IMR-90 (cell line): ENCODE results near the gene TPM4. TPM values are rescaled to one million over a fixed set of nuclear protein-coding genes. Genes with fewer than 3 reads are reported as not detected.

Experiments
- ATAC-seq: fragments of 200-7000 bp; cut with Tn5 transposase; 2 replicates; pipeline ENCODE4 v1.9.1; 2020; ENCODE audit warnings: low read depth, mild to moderate bottlenecking, moderate library complexity
- BruUV-seq: library from RNA; stranded (reverse); fragments of 400-500 nt; replicated peaks from 2 replicates; lab custom pipeline; 2021; lab: Mats Ljungman, UMichigan
- CTCF ChIA-PET: fragments of 300-600 bp; formaldehyde crosslinking; extraction: SDS; loops from one replicate; lab custom pipeline; 2021; ENCODE audit warnings: antibody characterized with exemption; lab: Yijun Ruan, JAX
- POLR2A ChIA-PET: fragments of 300-600 bp; sonication (Branson Sonifier 250); formaldehyde crosslinking; loops from one replicate; lab custom pipeline; 2022; ENCODE audit warnings: antibody characterized with exemption; ENCODE audit not compliant: unreplicated experiment; lab: Charles Lee
- DNase-seq: peaks from one replicate; pipeline ENCODE4 v3.0.0; 2013
- H2AFZ ChIP-seq: replicated peaks from 2 replicates; pipeline ENCODE3; 2013; ENCODE audit warnings: low read length, mild to moderate bottlenecking; ENCODE audit not compliant: poor library complexity
- H2AK5ac ChIP-seq: 2 replicates; pipeline ENCODE4 v1.6.1; 2013; ENCODE audit warnings: low read depth, low read length, inconsistent platforms
- H2AK9ac ChIP-seq: replicated peaks from 2 replicates; pipeline ENCODE3; 2013; ENCODE audit warnings: mild to moderate bottlenecking, low read depth, low read length, moderate library complexity; ENCODE audit not compliant: poor library complexity
- H2BK120ac ChIP-seq: 2 replicates; pipeline ENCODE4 v1.6.1; 2013; ENCODE audit warnings: low read depth, low read length, inconsistent platforms
- H2BK15ac ChIP-seq: 3 replicates; pipeline ENCODE4 v1.6.1; 2013; ENCODE audit warnings: low read depth, low read length, inconsistent platforms
- H2BK20ac ChIP-seq: 2 replicates; pipeline ENCODE4 v1.6.1; 2013; ENCODE audit warnings: low read depth, mild to moderate bottlenecking, inconsistent platforms, low read length, moderate library complexity
- H2BK5ac ChIP-seq: 2 replicates; pipeline ENCODE4 v1.6.1; 2013; ENCODE audit warnings: mild to moderate bottlenecking, low read depth, low read length, inconsistent platforms; ENCODE audit not compliant: poor library complexity, severe bottlenecking
- H3K14ac ChIP-seq: replicated peaks from 2 replicates; pipeline ENCODE4 v1.6.1; 2013; ENCODE audit warnings: low read depth, low read length, inconsistent platforms
- H3K18ac ChIP-seq: 2 replicates; pipeline ENCODE4 v1.6.1; 2013; ENCODE audit warnings: low read depth, low read length, control low read depth
- H3K23ac ChIP-seq: 2 replicates; pipeline ENCODE4 v1.6.1; 2013; ENCODE audit warnings: low read depth, low read length, inconsistent platforms
- H3K27ac ChIP-seq: 2 replicates; pipeline ENCODE4 v1.5.1; 2013; ENCODE audit warnings: mild to moderate bottlenecking, control low read depth, low read length; ENCODE audit not compliant: insufficient read depth
- H3K27me3 ChIP-seq: 2 replicates; pipeline ENCODE4 v1.6.1; 2013; ENCODE audit warnings: low read length; ENCODE audit not compliant: control insufficient read depth, insufficient read depth
- H3K36me3 ChIP-seq: 2 replicates; pipeline ENCODE4 v1.6.1; 2013; ENCODE audit warnings: low read length, mixed read lengths; ENCODE audit not compliant: control insufficient read depth, insufficient read depth
- H3K4ac ChIP-seq: 2 replicates; pipeline ENCODE4 v1.6.1; 2013; ENCODE audit warnings: low read depth, low read length, inconsistent platforms
- H3K4me1 ChIP-seq: 2 replicates; pipeline ENCODE4 v1.6.1; 2013; ENCODE audit warnings: low read length, mixed read lengths; ENCODE audit not compliant: control insufficient read depth, insufficient read depth
- H3K4me2 ChIP-seq: 2 replicates; pipeline ENCODE4 v1.6.1; 2013; ENCODE audit warnings: low read depth, mild to moderate bottlenecking, control low read depth, low read length, moderate library complexity
- H3K4me3 ChIP-seq: 2 replicates; pipeline ENCODE4 v1.5.1; 2013; ENCODE audit warnings: low read depth, mild to moderate bottlenecking, control low read depth, low read length, moderate library complexity; ENCODE audit not compliant: insufficient read depth
- H3K56ac ChIP-seq: 2 replicates; pipeline ENCODE4 v1.6.1; 2013; ENCODE audit warnings: low read length, inconsistent platforms; ENCODE audit not compliant: insufficient read depth; ENCODE audit errors: extremely low read depth
- H3K79me1 ChIP-seq, 2 experiments: 2 replicates each; pipeline ENCODE4 v1.6.1; 2013; ENCODE audit warnings: low read length in 2 of 2, inconsistent platforms in 1 of 2, low read depth in 1 of 2
- H3K9ac ChIP-seq: 2 replicates; pipeline ENCODE4 v1.6.1; 2013; ENCODE audit warnings: low read depth, low read length, control low read depth
- H3K9me1 ChIP-seq: 2 replicates; pipeline ENCODE4 v1.6.1; 2013; ENCODE audit warnings: low read length, inconsistent platforms; ENCODE audit not compliant: insufficient read depth
- H3K9me3 ChIP-seq: 2 replicates; pipeline ENCODE4 v1.6.1; 2013; ENCODE audit warnings: low read length; ENCODE audit not compliant: control insufficient read depth, insufficient read depth
- H4K20me1 ChIP-seq: 2 replicates; pipeline ENCODE4 v1.6.1; 2013; ENCODE audit warnings: low read length, inconsistent platforms; ENCODE audit not compliant: insufficient read depth
- H4K5ac ChIP-seq: 2 replicates; pipeline ENCODE4 v1.6.1; 2013; ENCODE audit warnings: mild to moderate bottlenecking, low read depth, low read length, control low read depth
- H4K8ac ChIP-seq, 2 experiments: 2 replicates each; pipeline ENCODE4 v1.6.1; 2013; ENCODE audit warnings: low read depth in 2 of 2, low read length in 2 of 2, control low read depth in 1 of 2, inconsistent platforms in 1 of 2
- H4K91ac ChIP-seq: 2 replicates; pipeline ENCODE4 v1.6.1; 2013; ENCODE audit warnings: low read depth, low read length, inconsistent platforms; ENCODE audit not compliant: insufficient read depth
- BHLHE40 ChIP-seq: fragments of 150-350 bp; IDR thresholded peaks from 2 replicates; pipeline ENCODE4 v1.6.1; 2016; ENCODE audit warnings: mild to moderate bottlenecking, low read depth, low read length
- CEBPB ChIP-seq: IDR thresholded peaks from 2 replicates; pipeline ENCODE4 v1.6.1; 2012; ENCODE audit warnings: low read depth, low read length, improper control_type of control experiment
- CHD1 ChIP-seq: IDR thresholded peaks from 2 replicates; pipeline ENCODE4 v1.6.1; 2012; ENCODE audit warnings: low read depth, low read length, improper control_type of control experiment
- CTCF ChIP-seq: conservative IDR thresholded peaks from 2 replicates; pipeline ENCODE4 v1.5.1; 2012; ENCODE audit warnings: mild to moderate bottlenecking, low read depth, low read length, improper control_type of control experiment
- ELK1 ChIP-seq: fragments of 150-350 bp; IDR thresholded peaks from 2 replicates; pipeline ENCODE4 v1.6.1; 2016; ENCODE audit warnings: low read depth, mild to moderate bottlenecking, low read length, moderate library complexity, borderline replicate concordance
- FOS ChIP-seq: fragments of 150-350 bp; IDR thresholded peaks from 2 replicates; pipeline ENCODE4 v1.6.1; 2016; ENCODE audit warnings: low read depth, low read length
- MAFK ChIP-seq: IDR thresholded peaks from 2 replicates; pipeline ENCODE4 v1.6.1; 2012; ENCODE audit warnings: low read depth, low read length, improper control_type of control experiment
- MAZ ChIP-seq: IDR thresholded peaks from 2 replicates; pipeline ENCODE4 v1.6.1; 2012; ENCODE audit warnings: low read depth, mild to moderate bottlenecking, low read length, improper control_type of control experiment, moderate library complexity, borderline replicate concordance
- MXI1 ChIP-seq: IDR thresholded peaks from 2 replicates; pipeline ENCODE4 v1.6.1; 2012; ENCODE audit warnings: low read depth, mild to moderate bottlenecking, low read length, moderate library complexity, borderline replicate concordance
- NFE2L2 ChIP-seq: fragments of 150-350 bp; IDR thresholded peaks from 2 replicates; pipeline ENCODE4 v1.6.1; 2016; ENCODE audit warnings: low read depth, mild to moderate bottlenecking, low read length
- POLR2A ChIP-seq: IDR thresholded peaks from 2 replicates; pipeline ENCODE4 v1.6.1; 2012; ENCODE audit warnings: mild to moderate bottlenecking, low read depth, low read length
- RAD21 ChIP-seq: IDR thresholded peaks from 2 replicates; pipeline ENCODE4 v1.6.1; 2012; ENCODE audit warnings: low read length, improper control_type of control experiment
- RCOR1 ChIP-seq: IDR thresholded peaks from 2 replicates; pipeline ENCODE4 v1.6.1; 2012; ENCODE audit warnings: mild to moderate bottlenecking, low read length, improper control_type of control experiment; ENCODE audit not compliant: insufficient replicate concordance
- RFX5 ChIP-seq: IDR thresholded peaks from 2 replicates; pipeline ENCODE4 v1.8.0; 2012; ENCODE audit warnings: low read depth, mild to moderate bottlenecking, low read length, moderate library complexity
- SMC3 ChIP-seq: fragments of 150-350 bp; IDR thresholded peaks from 2 replicates; pipeline ENCODE4 v1.6.1; 2016; ENCODE audit warnings: low read depth, mild to moderate bottlenecking, antibody characterized with exemption, low read length, moderate library complexity
- USF2 ChIP-seq: fragments of 150-350 bp; IDR thresholded peaks from 2 replicates; pipeline ENCODE4 v1.6.1; 2017; ENCODE audit warnings: mild to moderate bottlenecking, antibody characterized with exemption, low read length, low read depth
- WGBS, 2 experiments: methylation state at CpG; one replicate each; pipeline versions ENCODE4 v1.1.5 to v1.1.7; 2013; ENCODE audit warnings: missing lambda C conversion rate in 2 of 2; ENCODE audit not compliant: insufficient read length in 1 of 2; ENCODE audit errors: extremely low coverage in 2 of 2; 5-methylcytosine and 5-hydroxymethylcytosine counted together
- dilution Hi-C: fragments of 300-500 bp; cut with HindIII; formaldehyde crosslinking; loops from one replicate; pipeline ENCODE4 v1.14.3; 2018; ENCODE audit warnings: low sequenced_read_pairs; ENCODE audit not compliant: unreplicated experiment
- in situ Hi-C: fragments of 300-500 bp; cut with MboI; formaldehyde crosslinking; loops from 3 replicates; pipeline ENCODE4 v1.14.3; 2019; ENCODE audit warnings: low sequenced_read_pairs, inconsistent platforms, mixed read lengths
- intact Hi-C: fragments of 100-400 bp; cut with micrococcal nuclease; formaldehyde crosslinking; loops from 2 replicates; pipeline ENCODE4 v1.10.0; 2022
- polyA plus RNA-seq, 3 experiments: library from polyadenylated mRNA; depleted of rRNA; stranded (reverse); fragments of >200 nt; gene quantifications; 2 replicates each; pipeline ENCODE4 v1.2.3, GENCODE V29; 2012; ENCODE audit warnings: low replicate concordance in 1 of 3
- total RNA-seq: library from RNA; depleted of rRNA; stranded (reverse); fragments of >200 nt; gene quantifications from 2 replicates; pipeline ENCODE4 v1.2.3, GENCODE V29; 2012

TPM4 gene
- total and polyA plus RNA-seq, 2 of the 4 experiments (the other 2 are of a cell fraction), result 1,075 to 1,160 TPM

- H3K4me3 ChIP-seq, result no peak overlapping the region
- H3K9me3 ChIP-seq, result no peaks in the 10 kb centered on the region
- H2AFZ ChIP-seq, result no peak overlapping the region
- no peak overlapping the region for H2BK15ac ChIP-seq
- no peak overlapping the region for H4K91ac ChIP-seq
- H3K14ac ChIP-seq, result no peak overlapping the region
- TF ChIP-seq RCOR1, result no peak
- no peak for TF ChIP-seq MXI1
- TF ChIP-seq SMC3, result no peak
- TF ChIP-seq ELK1, result no peak
- TF ChIP-seq CHD1, result no peak
- no peak for TF ChIP-seq RAD21
- TF ChIP-seq MAZ, result no peak
- no peak for TF ChIP-seq MAFK
- no peak for TF ChIP-seq USF2
- TF ChIP-seq RFX5, result no peak
- no peak for TF ChIP-seq BHLHE40
- no peak for TF ChIP-seq NFE2L2
- no peak for TF ChIP-seq CTCF
- TF ChIP-seq POLR2A, result no peak
- TF ChIP-seq FOS, result no peak
- TF ChIP-seq CEBPB, result no peak
- H4K5ac ChIP-seq, result no peak overlapping the region
- no peak overlapping the region for H3K27ac ChIP-seq
- CTCF ChIA-PET, result no interaction called here
- H3K27me3 ChIP-seq, result no peaks in the 10 kb centered on the region
- no peak overlapping the region for H3K9ac ChIP-seq
- H3K18ac ChIP-seq, result no peak overlapping the region
- H3K23ac ChIP-seq, result no peak overlapping the region
- dilution Hi-C loops, result no loop called here
- no peak overlapping the region for H2BK5ac ChIP-seq
- no peak for ATAC-seq
- no peaks in the 10 kb centered on the region for H3K79me1 ChIP-seq
- POLR2A ChIA-PET, result no interaction called here
- in situ Hi-C loops, result no loop called here
- H3K4ac ChIP-seq, result no peak overlapping the region
- H3K56ac ChIP-seq, result no peak overlapping the region
- no peak overlapping the region for H4K8ac ChIP-seq
- intact Hi-C loops, result no loop called here
- H3K4me2 ChIP-seq, result no peak overlapping the region
- H2AK5ac ChIP-seq, result no peak overlapping the region
- H4K20me1 ChIP-seq, result no peaks in the 10 kb centered on the region
- H2BK20ac ChIP-seq, result no peak overlapping the region
- no peak for DNase-seq
- no peaks in the 10 kb centered on the region for H3K9me1 ChIP-seq
- no peak overlapping the region for H2BK120ac ChIP-seq
- WGBS, 2 experiments, result 63% methylated on average over 3 of the region's 7 CpGs; no CpG with 5 or more reads in 1 of the 2 experiments
- BruUV-seq, result no TSS peak
- H3K36me3 ChIP-seq, result no peaks in the 10 kb centered on the region
- no peaks in the 10 kb centered on the region for H3K4me1 ChIP-seq
- H2AK9ac ChIP-seq, result no peak overlapping the region
These were observed 42.1 kb upstream of the TPM4 start for GRCh38 chr19:16034180-16034579.
